HepG2 (cell line): ENCODE results near the gene SALL4. TPM values are rescaled to one million over a fixed set of nuclear protein-coding genes. Genes with fewer than 3 reads are reported as not detected.
A peak's percentile ranks its signal among the peaks of the same experiment; 100 is the strongest.

Experiments
- GFI1 ChIP-seq: sonication (generic); formaldehyde crosslinking; IDR thresholded peaks from 2 replicates; pipeline ENCODE4 v1.5.0; 2020; ENCODE audit warnings: missing genetic modification reagents, mild to moderate bottlenecking, borderline replicate concordance
- IRF1 ChIP-seq: sonication (generic); formaldehyde crosslinking; IDR thresholded peaks from 2 replicates; pipeline ENCODE4 v1.4.0; 2020; ENCODE audit warnings: low read depth, mild to moderate bottlenecking, missing genetic modification reagents
- MLXIP ChIP-seq: sonication (generic); formaldehyde crosslinking; IDR thresholded peaks from 2 replicates; pipeline ENCODE4 v1.9.0; 2021; ENCODE audit warnings: missing genetic modification reagents, borderline replicate concordance
- MNT ChIP-seq: fragments of 450-650 bp; IDR thresholded peaks from 2 replicates; pipeline ENCODE4 v1.6.1; 2016
- SRSF9 ChIP-seq: fragments of 200-400 bp; formaldehyde crosslinking; IDR thresholded peaks from 2 replicates; pipeline ENCODE4 v1.6.1; 2018; ENCODE audit warnings: borderline replicate concordance, mild to moderate bottlenecking, low read depth, low read length; ENCODE audit not compliant: insufficient read depth, poor library complexity, severe bottlenecking
- XBP1 ChIP-seq: sonication (generic); formaldehyde crosslinking; IDR thresholded peaks from 2 replicates; pipeline ENCODE4 v1.5.0; 2020; ENCODE audit warnings: missing genetic modification reagents
- ZBTB4 ChIP-seq: sonication (generic); formaldehyde crosslinking; IDR thresholded peaks from 2 replicates; pipeline ENCODE4 v1.4.0; 2020; ENCODE audit warnings: missing genetic modification reagents, mild to moderate bottlenecking, borderline replicate concordance
- ZBTB49 ChIP-seq: sonication (generic); formaldehyde crosslinking; IDR thresholded peaks from 2 replicates; pipeline ENCODE4 v1.4.0; 2020; ENCODE audit warnings: missing genetic modification reagents, borderline replicate concordance
- ZFP36 ChIP-seq: fragments of 150-350 bp; IDR thresholded peaks from 2 replicates; pipeline ENCODE4 v1.6.1; 2018; ENCODE audit warnings: borderline replicate concordance, low read length, low read depth; ENCODE audit not compliant: partially characterized antibody
- ZNF10 ChIP-seq: sonication (generic); formaldehyde crosslinking; IDR thresholded peaks from 2 replicates; pipeline ENCODE4 v1.4.0; 2020; ENCODE audit warnings: mild to moderate bottlenecking, low read depth, missing genetic modification reagents, borderline replicate concordance
- ZNF337 ChIP-seq: sonication (generic); formaldehyde crosslinking; IDR thresholded peaks from 2 replicates; pipeline ENCODE4 v1.5.1; 2020; ENCODE audit warnings: missing genetic modification reagents, low read depth, mild to moderate bottlenecking, borderline replicate concordance
- ZNF672 ChIP-seq: sonication (generic); formaldehyde crosslinking; IDR thresholded peaks from 2 replicates; pipeline ENCODE4 v1.8.1; 2022; ENCODE audit warnings: missing genetic modification reagents
- ZNF724P ChIP-seq: sonication (generic); formaldehyde crosslinking; IDR thresholded peaks from 2 replicates; pipeline ENCODE4 v1.8.0; 2022; ENCODE audit warnings: missing genetic modification reagents, borderline replicate concordance
- ZNF768 ChIP-seq: sonication (generic); formaldehyde crosslinking; IDR thresholded peaks from 2 replicates; pipeline ENCODE4 v1.4.0; 2020; ENCODE audit warnings: missing genetic modification reagents
- ZSCAN22 ChIP-seq: sonication (generic); formaldehyde crosslinking; IDR thresholded peaks from 2 replicates; pipeline ENCODE4 v1.4.0; 2020; ENCODE audit warnings: mild to moderate bottlenecking, missing genetic modification reagents
- polyA plus RNA-seq, 8 experiments: library from polyadenylated mRNA; depleted of rRNA in 3 of 8; stranded (reverse) in 7 of 8; unstranded in 1 of 8; fragments of >200 nt; fragmentation: Illumina TruSeq in 4 of 8; extraction: Trizol in 4 of 8; gene quantifications; 2 replicates each; pipeline versions ENCODE4 v1.2.1 to v1.2.3, GENCODE V29; 2011 to 2016; ENCODE audit warnings: low read depth in 4 of 8, missing spikeins in 1 of 8, mixed read lengths in 1 of 8; ENCODE audit not compliant: insufficient read depth in 1 of 8
- total RNA-seq, 5 experiments: library from RNA; depleted of rRNA; stranded (reverse); fragments of >200 nt; fragmentation: Illumina TruSeq; extraction: Trizol; gene quantifications; 2 replicates each; pipeline ENCODE4 v1.2.3, GENCODE V29; 2016; ENCODE audit warnings: low read depth in 1 of 5

The SALL4 gene
- total and polyA plus RNA-seq, 2 of the 13 experiments (the other 11 are each of a cell fraction or from before 2014, with no cell fraction given), result 0.33 to 1.8 TPM

GRCh38 chr20:51801122-51801822 lies 1.0 kb downstream of the SALL4 start (continued):
- no peak for TF ChIP-seq ZBTB49 (CRISPR knock-in tag)
- no peak for TF ChIP-seq SRSF9
- TF ChIP-seq ZBTB4 (CRISPR knock-in tag), result no peak
- TF ChIP-seq ZNF724P (CRISPR knock-in tag), result peak; percentile 37; the same call in 1 of the 2 replicates
- peak; percentile 27; the same call in 1 of the 2 replicates for TF ChIP-seq GFI1 (CRISPR knock-in tag)
- TF ChIP-seq ZNF768 (CRISPR knock-in tag), result peak; percentile 33; the same call in 1 of the 2 replicates
- TF ChIP-seq ZFP36, result no peak
- TF ChIP-seq XBP1, result no peak
- TF ChIP-seq ZNF337, result no peak
- no peak for TF ChIP-seq ZNF672 (CRISPR knock-in tag)
- no peak for TF ChIP-seq ZNF10
- no peak for TF ChIP-seq IRF1 (CRISPR knock-in tag)
- no peak for TF ChIP-seq MLXIP
- no peak for TF ChIP-seq ZSCAN22 (CRISPR knock-in tag)
- no peak for TF ChIP-seq MNT
